SK-N-SH treated with all-trans-retinoic acid at 6 μM for 48 hours (cell line): ENCODE data around the gene HOXD12.
A peak's percentile ranks its signal among the peaks of the same experiment; 100 is the strongest.

Experiments
- ATAC-seq: fragments of 200-7000 bp; cut with Tn5 transposase; 3 replicates; pipeline ENCODE4 v1.9.1; 2020; ENCODE audit warnings: mild to moderate bottlenecking, moderate library complexity
- ARNTL ChIP-seq: fragments of 450-650 bp; formaldehyde crosslinking; IDR thresholded peaks from 2 replicates; pipeline ENCODE4 v1.5.0; 2020; ENCODE audit warnings: low read depth, mild to moderate bottlenecking, moderate library complexity, borderline replicate concordance
- BACH2 ChIP-seq: fragments of 250-450 bp; sonication (Bioruptor Pico); IDR thresholded peaks from 2 replicates; pipeline ENCODE4 v1.9.0; 2021; ENCODE audit warnings: mild to moderate bottlenecking, borderline replicate concordance
- CSDC2 ChIP-seq: fragments of 250-450 bp; sonication (Bioruptor Pico); IDR thresholded peaks from 2 replicates; pipeline ENCODE4 v1.5.0; 2020; ENCODE audit warnings: mild to moderate bottlenecking, moderate library complexity
- ESRRG ChIP-seq: fragments of 250-450 bp; sonication (Bioruptor Pico); IDR thresholded peaks from 2 replicates; pipeline ENCODE4 v1.6.1; 2021; ENCODE audit warnings: mild to moderate bottlenecking
- GLIS3 ChIP-seq: fragments of 250-450 bp; sonication (Bioruptor Pico); IDR thresholded peaks from 2 replicates; pipeline ENCODE4 v1.5.0; 2020; ENCODE audit warnings: mild to moderate bottlenecking, moderate library complexity
- ISL1 ChIP-seq: fragments of 250-450 bp; sonication (Bioruptor Pico); IDR thresholded peaks from 2 replicates; pipeline ENCODE4 v2.1.2; 2022; ENCODE audit warnings: mild to moderate bottlenecking, moderate library complexity
- OSR1 ChIP-seq: fragments of 250-450 bp; sonication (Bioruptor Pico); IDR thresholded peaks from 2 replicates; pipeline ENCODE4 v1.8.0; 2022; ENCODE audit warnings: moderate library complexity, mild to moderate bottlenecking, inconsistent platforms
- PPARA ChIP-seq: fragments of 250-450 bp; sonication (Bioruptor Pico); IDR thresholded peaks from 2 replicates; pipeline ENCODE4 v1.5.0; 2020; ENCODE audit warnings: mild to moderate bottlenecking, borderline replicate concordance
- SNAI2 ChIP-seq: fragments of 250-450 bp; sonication (Bioruptor Pico); IDR thresholded peaks from 2 replicates; pipeline ENCODE4 v1.5.0; 2020; ENCODE audit warnings: mild to moderate bottlenecking, moderate library complexity
- TOX ChIP-seq: fragments of 250-450 bp; sonication (Bioruptor Pico); IDR thresholded peaks from 2 replicates; pipeline ENCODE4 v1.8.0; 2021; ENCODE audit warnings: mild to moderate bottlenecking, moderate library complexity, borderline replicate concordance
- TSHZ2 ChIP-seq: fragments of 250-450 bp; sonication (Bioruptor Pico); IDR thresholded peaks from 2 replicates; pipeline ENCODE4 v1.5.0; 2020; ENCODE audit warnings: mild to moderate bottlenecking, moderate library complexity
- ZC3H10 ChIP-seq: fragments of 250-450 bp; sonication (Bioruptor Pico); IDR thresholded peaks from 2 replicates; pipeline ENCODE4 v1.5.1; 2021; ENCODE audit warnings: mild to moderate bottlenecking, moderate library complexity
- ZFP3 ChIP-seq: fragments of 250-450 bp; sonication (Bioruptor Pico); IDR thresholded peaks from 2 replicates; pipeline ENCODE4 v1.5.0; 2020; ENCODE audit warnings: mild to moderate bottlenecking, moderate library complexity
- ZFP30 ChIP-seq: fragments of 450-650 bp; formaldehyde crosslinking; IDR thresholded peaks from 2 replicates; pipeline ENCODE4 v1.5.0; 2022; ENCODE audit warnings: mild to moderate bottlenecking, moderate library complexity
- ZNF70 ChIP-seq: fragments of 450-650 bp; formaldehyde crosslinking; IDR thresholded peaks from 2 replicates; pipeline ENCODE4 v1.5.0; 2020; ENCODE audit warnings: mild to moderate bottlenecking, moderate library complexity
- ZNF8 ChIP-seq: fragments of 450-650 bp; formaldehyde crosslinking; IDR thresholded peaks from 2 replicates; pipeline ENCODE4 v1.5.0; 2020; ENCODE audit warnings: mild to moderate bottlenecking, moderate library complexity
- TF ChIP-seq, protein P1 (sequence below): fragments of 250-450 bp; sonication (Bioruptor Pico); IDR thresholded peaks from 2 replicates; pipeline ENCODE4 v1.5.1; 2020; ENCODE audit warnings: low read depth, mild to moderate bottlenecking, moderate library complexity
- TF ChIP-seq, protein P2 (sequence below): fragments of 250-450 bp; sonication (Bioruptor Pico); IDR thresholded peaks from 2 replicates; pipeline ENCODE4 v1.8.0; 2020; ENCODE audit warnings: mild to moderate bottlenecking, moderate library complexity, borderline replicate concordance
- TF ChIP-seq, protein P3 (sequence below): fragments of 250-450 bp; sonication (Bioruptor Pico); IDR thresholded peaks from 2 replicates; pipeline ENCODE4 v1.8.0; 2021; ENCODE audit warnings: low read depth, mild to moderate bottlenecking, moderate library complexity, borderline replicate concordance

The HOXD12 gene

DNA sequence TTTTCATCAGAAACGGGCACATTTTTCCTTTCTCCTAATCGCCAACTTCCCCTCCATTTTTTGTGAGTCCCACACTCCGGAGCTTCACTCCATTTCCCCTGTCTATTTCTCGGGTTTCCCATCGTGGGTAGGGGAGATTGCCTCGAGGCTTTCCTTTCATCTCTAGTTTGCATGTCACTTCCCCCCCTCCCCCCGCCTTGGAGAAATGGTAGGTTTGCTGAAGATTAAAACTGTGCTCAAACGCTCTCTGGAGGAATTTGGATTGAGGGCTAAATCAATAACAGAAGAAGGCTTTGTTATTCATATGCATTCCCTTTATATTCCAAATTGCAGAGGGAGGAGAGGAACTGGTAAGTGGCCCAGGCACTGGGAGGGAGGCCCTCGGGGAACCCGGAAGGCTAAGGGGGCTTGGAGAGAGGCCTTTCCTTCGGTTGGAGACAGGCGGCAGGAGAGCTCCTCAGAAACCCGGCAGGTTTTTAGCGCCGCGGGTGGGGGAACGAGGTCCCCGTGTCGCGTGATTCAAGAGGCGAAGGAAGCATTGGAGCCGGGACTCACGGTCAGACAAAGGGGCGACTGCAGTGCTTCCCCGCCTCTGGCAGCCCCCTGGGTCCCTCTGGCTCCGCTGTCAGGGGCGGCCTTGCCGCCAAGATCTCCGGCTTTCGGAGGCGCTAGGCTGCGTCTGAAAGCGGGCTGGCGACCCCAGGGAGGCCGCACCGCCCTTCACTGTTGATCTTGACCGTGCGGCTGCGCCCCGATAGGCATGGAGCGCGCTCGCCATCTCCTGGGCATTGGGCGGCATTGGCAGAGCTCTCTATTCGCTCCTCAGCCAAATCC is 2.4 kb upstream of the HOXD12 start:
- TF ChIP-seq SNAI2 (no peak), OSR1 (CRISPR knock-in tag) (no peak), TSHZ2 (CRISPR knock-in tag) (no peak), CSDC2 (CRISPR knock-in tag) (no peak), ZNF8 (CRISPR knock-in tag) (no peak), TOX (no peak), ZC3H10 (CRISPR knock-in tag) (no peak), ARNTL (CRISPR knock-in tag) (no peak), ZFP30 (CRISPR knock-in tag) (no peak), GLIS3 (CRISPR knock-in tag) (no peak), PPARA (no peak)
- TF ChIP-seq, all 23 proteins: peak for 0
- peak; percentile 95 for ATAC-seq

DNA sequence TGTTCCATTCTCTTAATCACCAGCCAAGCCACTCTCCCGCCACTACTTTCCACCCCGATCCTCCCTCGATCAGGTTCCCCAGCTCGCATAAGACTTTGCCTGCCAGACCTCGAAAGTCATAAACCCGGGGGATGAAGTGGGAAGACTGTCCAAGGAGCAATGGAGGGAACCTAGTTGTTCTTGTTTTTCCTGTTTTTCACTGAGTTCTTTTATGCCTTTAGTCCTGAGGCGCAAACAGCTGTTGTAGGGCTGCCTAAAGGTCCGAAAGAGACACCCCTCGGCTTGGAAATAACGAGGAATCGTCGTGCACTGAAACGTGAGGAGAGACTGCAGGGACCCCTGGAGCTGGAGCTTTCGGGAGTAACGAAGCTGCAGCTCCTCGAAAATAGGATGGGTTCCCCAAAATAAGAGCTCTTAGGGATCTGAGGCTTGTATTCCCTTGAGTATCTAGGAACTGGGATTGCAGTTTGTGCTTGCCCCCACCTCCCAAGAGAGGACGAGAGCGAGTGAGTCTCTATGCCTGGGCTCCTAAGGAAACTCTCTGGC is 1.7 kb upstream of the HOXD12 start:
- peak; percentile 5 for ATAC-seq
- TF ChIP-seq GLIS3 (CRISPR knock-in tag) (no peak), ZFP3 (CRISPR knock-in tag) (no peak), PPARA (no peak), BACH2 (CRISPR knock-in tag) (no peak), ESRRG (CRISPR knock-in tag) (no peak), SNAI2 (no peak), ARNTL (CRISPR knock-in tag) (no peak), ZFP30 (CRISPR knock-in tag) (no peak), OSR1 (CRISPR knock-in tag) (no peak), ZNF70 (CRISPR knock-in tag) (no peak), TOX (no peak), ISL1 (CRISPR knock-in tag) (no peak), ZC3H10 (CRISPR knock-in tag) (no peak), CSDC2 (CRISPR knock-in tag) (no peak), ZNF8 (CRISPR knock-in tag) (no peak)
- TF ChIP-seq, protein P1, sequence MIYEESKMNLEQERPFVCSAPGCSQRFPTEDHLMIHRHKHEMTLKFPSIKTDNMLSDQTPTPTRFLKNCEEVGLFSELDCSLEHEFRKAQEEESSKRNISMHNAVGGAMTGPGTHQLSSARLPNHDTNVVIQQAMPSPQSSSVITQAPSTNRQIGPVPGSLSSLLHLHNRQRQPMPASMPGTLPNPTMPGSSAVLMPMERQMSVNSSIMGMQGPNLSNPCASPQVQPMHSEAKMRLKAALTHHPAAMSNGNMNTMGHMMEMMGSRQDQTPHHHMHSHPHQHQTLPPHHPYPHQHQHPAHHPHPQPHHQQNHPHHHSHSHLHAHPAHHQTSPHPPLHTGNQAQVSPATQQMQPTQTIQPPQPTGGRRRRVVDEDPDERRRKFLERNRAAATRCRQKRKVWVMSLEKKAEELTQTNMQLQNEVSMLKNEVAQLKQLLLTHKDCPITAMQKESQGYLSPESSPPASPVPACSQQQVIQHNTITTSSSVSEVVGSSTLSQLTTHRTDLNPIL (CRISPR knock-in tag) = no peak
- TF ChIP-seq, protein P2, sequence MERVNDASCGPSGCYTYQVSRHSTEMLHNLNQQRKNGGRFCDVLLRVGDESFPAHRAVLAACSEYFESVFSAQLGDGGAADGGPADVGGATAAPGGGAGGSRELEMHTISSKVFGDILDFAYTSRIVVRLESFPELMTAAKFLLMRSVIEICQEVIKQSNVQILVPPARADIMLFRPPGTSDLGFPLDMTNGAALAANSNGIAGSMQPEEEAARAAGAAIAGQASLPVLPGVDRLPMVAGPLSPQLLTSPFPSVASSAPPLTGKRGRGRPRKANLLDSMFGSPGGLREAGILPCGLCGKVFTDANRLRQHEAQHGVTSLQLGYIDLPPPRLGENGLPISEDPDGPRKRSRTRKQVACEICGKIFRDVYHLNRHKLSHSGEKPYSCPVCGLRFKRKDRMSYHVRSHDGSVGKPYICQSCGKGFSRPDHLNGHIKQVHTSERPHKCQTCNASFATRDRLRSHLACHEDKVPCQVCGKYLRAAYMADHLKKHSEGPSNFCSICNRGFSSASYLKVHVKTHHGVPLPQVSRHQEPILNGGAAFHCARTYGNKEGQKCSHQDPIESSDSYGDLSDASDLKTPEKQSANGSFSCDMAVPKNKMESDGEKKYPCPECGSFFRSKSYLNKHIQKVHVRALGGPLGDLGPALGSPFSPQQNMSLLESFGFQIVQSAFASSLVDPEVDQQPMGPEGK = no peak
- TF ChIP-seq, protein P3, sequence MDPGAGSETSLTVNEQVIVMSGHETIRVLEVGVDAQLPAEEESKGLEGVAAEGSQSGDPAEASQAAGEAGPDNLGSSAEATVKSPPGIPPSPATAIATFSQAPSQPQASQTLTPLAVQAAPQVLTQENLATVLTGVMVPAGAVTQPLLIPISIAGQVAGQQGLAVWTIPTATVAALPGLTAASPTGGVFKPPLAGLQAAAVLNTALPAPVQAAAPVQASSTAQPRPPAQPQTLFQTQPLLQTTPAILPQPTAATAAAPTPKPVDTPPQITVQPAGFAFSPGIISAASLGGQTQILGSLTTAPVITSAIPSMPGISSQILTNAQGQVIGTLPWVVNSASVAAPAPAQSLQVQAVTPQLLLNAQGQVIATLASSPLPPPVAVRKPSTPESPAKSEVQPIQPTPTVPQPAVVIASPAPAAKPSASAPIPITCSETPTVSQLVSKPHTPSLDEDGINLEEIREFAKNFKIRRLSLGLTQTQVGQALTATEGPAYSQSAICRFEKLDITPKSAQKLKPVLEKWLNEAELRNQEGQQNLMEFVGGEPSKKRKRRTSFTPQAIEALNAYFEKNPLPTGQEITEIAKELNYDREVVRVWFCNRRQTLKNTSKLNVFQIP (CRISPR knock-in tag) = no peak

GRCh38 chr2:176098366-176099158 is 1.0 kb upstream of the HOXD12 start:
- ATAC-seq = peak; percentile 23
- TF ChIP-seq, protein P3 (CRISPR knock-in tag) = no peak
